ENCODE data around the gene LSM3.

The LSM3 gene

DNA sequence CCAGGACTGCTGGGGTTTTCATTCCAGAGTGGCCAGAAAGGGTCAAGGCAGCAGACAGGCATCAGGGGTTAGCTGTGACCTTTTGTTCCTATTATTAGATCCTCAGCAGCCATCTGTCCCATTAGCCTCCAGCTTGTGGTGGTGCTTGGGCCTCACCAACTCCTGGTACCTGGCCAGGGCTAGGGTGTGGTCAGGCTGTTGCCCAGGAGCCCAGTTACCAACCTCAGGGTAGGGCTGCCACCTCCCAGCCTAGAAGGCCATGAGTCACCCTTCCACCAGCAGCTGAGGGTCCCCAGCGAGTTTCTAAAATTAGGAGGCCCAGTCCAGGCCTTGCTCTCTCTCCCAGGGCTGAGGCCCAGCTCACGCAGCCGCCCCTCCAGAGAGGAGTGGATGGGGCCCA lies 41.6 kb upstream of the LSM3 start:
- peaks cover 64% of the 10 kb centered on the region for H3K36me3 ChIP-seq (replicated peaks)
- no peak overlapping the region for H3K27ac ChIP-seq
- in situ Hi-C loops (cut with HindIII; ENCODE audit: low pct_ligation_motif_present, low sequenced_read_pairs), result no loop called here
- TF ChIP-seq, protein P1, sequence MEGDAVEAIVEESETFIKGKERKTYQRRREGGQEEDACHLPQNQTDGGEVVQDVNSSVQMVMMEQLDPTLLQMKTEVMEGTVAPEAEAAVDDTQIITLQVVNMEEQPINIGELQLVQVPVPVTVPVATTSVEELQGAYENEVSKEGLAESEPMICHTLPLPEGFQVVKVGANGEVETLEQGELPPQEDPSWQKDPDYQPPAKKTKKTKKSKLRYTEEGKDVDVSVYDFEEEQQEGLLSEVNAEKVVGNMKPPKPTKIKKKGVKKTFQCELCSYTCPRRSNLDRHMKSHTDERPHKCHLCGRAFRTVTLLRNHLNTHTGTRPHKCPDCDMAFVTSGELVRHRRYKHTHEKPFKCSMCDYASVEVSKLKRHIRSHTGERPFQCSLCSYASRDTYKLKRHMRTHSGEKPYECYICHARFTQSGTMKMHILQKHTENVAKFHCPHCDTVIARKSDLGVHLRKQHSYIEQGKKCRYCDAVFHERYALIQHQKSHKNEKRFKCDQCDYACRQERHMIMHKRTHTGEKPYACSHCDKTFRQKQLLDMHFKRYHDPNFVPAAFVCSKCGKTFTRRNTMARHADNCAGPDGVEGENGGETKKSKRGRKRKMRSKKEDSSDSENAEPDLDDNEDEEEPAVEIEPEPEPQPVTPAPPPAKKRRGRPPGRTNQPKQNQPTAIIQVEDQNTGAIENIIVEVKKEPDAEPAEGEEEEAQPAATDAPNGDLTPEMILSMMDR (IDR thresholded peaks at IDR 0.05; ENCODE audit: low read depth, low read length, missing control alignments), result no peak
- DNase-seq, result no peak
- no peaks in the 10 kb centered on the region for H3K27me3 ChIP-seq (replicated peaks)
- no peak overlapping the region for H3K4me3 ChIP-seq (ENCODE audit: low read depth, low read length)

DNA sequence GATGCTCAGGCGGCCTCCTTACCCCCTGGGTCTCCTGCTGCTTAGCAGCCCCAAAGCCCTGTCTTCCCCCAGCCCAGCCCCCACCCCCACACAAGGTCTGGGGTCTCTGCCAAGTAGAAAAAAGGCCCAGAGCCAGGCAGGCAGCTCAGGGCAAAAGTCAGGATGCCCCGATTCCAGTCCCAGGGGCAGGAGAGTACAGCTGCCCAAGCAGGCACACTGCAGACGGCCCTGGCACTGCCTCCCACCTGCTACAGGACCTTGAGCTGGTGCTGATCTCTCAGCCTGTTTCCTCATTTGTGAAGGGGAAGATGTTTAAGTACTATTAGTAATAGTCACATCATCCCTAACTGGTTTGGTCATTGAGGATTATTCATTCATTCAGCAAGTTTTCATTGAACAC lies 41.2 kb upstream of the LSM3 start:
- in situ Hi-C loops (cut with HindIII; ENCODE audit: low pct_ligation_motif_present, low sequenced_read_pairs), result no loop called here
- no peak overlapping the region for H3K4me3 ChIP-seq (ENCODE audit: low read depth, low read length)
- no peak for DNase-seq
- H3K36me3 ChIP-seq (replicated peaks), result peaks cover 61% of the 10 kb centered on the region
- TF ChIP-seq, protein P1 (IDR thresholded peaks at IDR 0.05; ENCODE audit: low read depth, low read length, missing control alignments), result no peak
- H3K27ac ChIP-seq, result no peak overlapping the region
- H3K27me3 ChIP-seq (replicated peaks), result no peaks in the 10 kb centered on the region

DNA sequence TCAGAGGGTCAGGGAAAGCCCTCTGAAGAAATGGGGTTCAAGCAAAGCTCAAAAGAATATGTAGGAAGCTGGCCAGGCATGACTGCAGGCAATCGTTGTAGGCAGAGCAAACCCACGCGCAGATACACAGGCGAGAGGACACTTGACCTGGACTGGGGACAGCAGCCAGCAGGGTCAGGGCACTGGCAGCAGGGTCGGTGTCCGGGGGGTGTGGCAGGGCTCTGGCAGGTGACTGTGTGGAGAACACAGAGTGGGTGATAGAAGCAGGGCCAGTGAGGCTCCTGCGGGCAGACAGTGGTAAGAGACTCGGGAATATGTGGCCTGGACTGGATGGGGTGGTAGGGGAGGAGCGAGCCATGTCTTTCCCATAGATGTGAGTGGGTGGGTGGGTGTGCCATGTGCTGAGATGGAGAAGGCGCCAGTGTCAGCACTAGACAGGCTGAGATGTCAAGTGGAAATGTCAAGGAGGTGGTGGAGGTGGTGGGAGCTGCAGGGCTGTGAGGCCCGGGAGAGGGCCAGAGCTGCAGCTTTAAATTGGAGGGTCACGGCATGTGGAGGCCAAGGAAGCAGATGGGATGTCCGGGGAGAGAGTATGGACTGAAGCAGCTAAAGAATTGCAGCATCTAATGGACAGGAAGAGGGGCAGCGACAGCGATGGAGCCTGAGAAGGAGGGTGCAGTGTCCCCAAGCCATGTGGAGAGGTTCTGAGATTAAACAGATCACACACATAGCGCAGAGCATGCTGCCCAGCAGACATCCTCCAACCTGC lies 40.3 kb upstream of the LSM3 start:
- Histone ChIP-seq H3K4me3 (ENCODE audit: low read depth, low read length) (no peak overlapping the region), H3K36me3 (replicated peaks) (peaks cover 52% of the 10 kb centered on the region), H3K27me3 (replicated peaks) (no peaks in the 10 kb centered on the region), H3K27ac (no peak overlapping the region)
- TF ChIP-seq, protein P1 (IDR thresholded peaks at IDR 0.05; ENCODE audit: low read depth, low read length, missing control alignments), result no peak
- in situ Hi-C loops (cut with HindIII; ENCODE audit: low pct_ligation_motif_present, low sequenced_read_pairs), result no loop called here
- no peak for DNase-seq

DNA sequence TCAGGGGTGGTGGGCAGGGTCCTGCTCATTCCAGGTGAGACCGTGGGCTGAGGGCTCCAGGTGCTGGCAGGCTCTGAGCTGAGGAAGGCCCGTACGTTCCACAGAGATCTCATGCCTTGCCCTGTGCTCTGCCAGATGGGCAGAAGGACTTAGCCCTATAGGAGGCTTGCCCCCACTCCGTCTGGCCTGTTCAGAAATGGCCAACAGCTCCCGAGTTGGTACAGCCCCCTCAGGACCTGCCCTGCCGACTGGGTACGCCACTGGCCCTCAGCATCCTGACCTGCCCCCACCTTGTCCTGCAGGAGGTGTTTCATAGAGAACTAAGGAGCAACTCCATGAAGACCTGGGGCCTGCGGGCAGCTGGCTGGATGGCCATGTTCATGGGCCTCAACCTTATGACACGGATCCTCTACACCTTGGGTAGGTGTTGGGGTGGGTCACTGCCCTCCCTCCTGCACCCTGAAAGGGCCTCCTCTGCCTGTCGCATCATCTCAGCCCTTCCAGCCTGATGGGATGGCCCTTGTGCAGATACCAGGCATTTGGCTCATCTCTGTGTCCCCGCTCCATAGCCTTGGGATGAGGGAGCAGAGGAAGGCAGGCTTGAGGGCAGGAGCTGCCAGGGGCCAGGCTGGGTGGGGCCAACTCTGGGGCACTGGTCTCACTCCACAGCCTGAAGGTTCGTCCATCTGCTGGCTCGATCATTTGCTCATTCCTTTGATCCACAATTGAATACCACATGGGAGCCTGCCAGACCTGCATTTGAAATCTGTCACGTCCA lies 39.5 kb upstream of the LSM3 start:
- Histone ChIP-seq H3K27ac (no peak overlapping the region), H3K4me3 (ENCODE audit: low read depth, low read length) (no peak overlapping the region), H3K27me3 (replicated peaks) (no peaks in the 10 kb centered on the region), H3K36me3 (replicated peaks) (peaks cover 45% of the 10 kb centered on the region)
- DNase-seq, result no peak
- TF ChIP-seq, protein P1 (IDR thresholded peaks at IDR 0.05; ENCODE audit: low read depth, low read length, missing control alignments), result no peak
- in situ Hi-C loops (cut with HindIII; ENCODE audit: low pct_ligation_motif_present, low sequenced_read_pairs), result no loop called here

DNA sequence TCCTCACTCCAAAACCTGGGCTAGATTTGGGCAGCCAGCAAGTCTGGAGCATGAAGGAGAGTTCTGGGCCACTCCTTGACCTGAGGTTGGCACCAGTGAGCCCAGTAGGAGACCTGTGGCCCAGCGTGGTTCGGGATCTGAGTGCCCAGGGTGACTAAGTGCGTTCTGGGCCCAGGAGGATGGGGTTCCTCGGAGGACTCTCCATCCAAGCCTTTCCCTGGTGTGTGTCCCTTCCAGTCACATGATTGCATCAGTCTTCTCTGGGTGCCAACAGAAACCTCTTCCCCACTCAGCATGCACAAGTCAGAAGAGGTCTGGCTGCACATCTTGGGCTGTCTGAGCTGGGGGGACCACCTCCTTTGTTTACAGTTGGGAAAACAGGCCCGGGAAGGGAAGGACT lies 38.8 kb upstream of the LSM3 start:
- no peak for DNase-seq
- TF ChIP-seq, protein P1 (IDR thresholded peaks at IDR 0.05; ENCODE audit: low read depth, low read length, missing control alignments), result no peak
- H3K4me3 ChIP-seq (ENCODE audit: low read depth, low read length), result no peak overlapping the region
- in situ Hi-C loops (cut with HindIII; ENCODE audit: low pct_ligation_motif_present, low sequenced_read_pairs), result no loop called here
- H3K27me3 ChIP-seq (replicated peaks), result no peaks in the 10 kb centered on the region
- peaks cover 38% of the 10 kb centered on the region for H3K36me3 ChIP-seq (replicated peaks)
- no peak overlapping the region for H3K27ac ChIP-seq
